GM12878 (cell line): Measurements from ENCODE around the gene ANKRD55. TPM values are rescaled to one million over a fixed set of nuclear protein-coding genes. Genes with fewer than 3 reads are reported as not detected.

Experiments
- CEBPB ChIP-seq, 2 experiments: fragments of 150-350 bp in 1 of 2; IDR thresholded peaks; 2 replicates each; pipeline ENCODE4 v1.6.1; 2012 to 2014; ENCODE audit warnings: low read depth in 2 of 2, low read length in 2 of 2, borderline replicate concordance in 1 of 2, inconsistent platforms in 1 of 2
- CHD1 ChIP-seq: IDR thresholded peaks from 2 replicates; pipeline ENCODE4 v1.6.1; 2012; ENCODE audit warnings: low read depth, low read length, improper control_type of control experiment
- CREM ChIP-seq: IDR thresholded peaks from 2 replicates; pipeline ENCODE4 v1.6.1; 2014; ENCODE audit warnings: antibody characterized with exemption, low read depth
- DPF2 ChIP-seq: fragments of 450-650 bp; IDR thresholded peaks from 2 replicates; pipeline ENCODE4 v1.6.1; 2017; ENCODE audit warnings: mild to moderate bottlenecking
- E2F8 ChIP-seq: fragments of 450-650 bp; IDR thresholded peaks from 2 replicates; pipeline ENCODE4 v1.6.1; 2018; ENCODE audit warnings: mild to moderate bottlenecking, low read depth, moderate library complexity; ENCODE audit not compliant: partially characterized antibody
- E4F1 ChIP-seq: fragments of 450-650 bp; IDR thresholded peaks from 2 replicates; pipeline ENCODE4 v1.6.1; 2018; ENCODE audit warnings: borderline replicate concordance, mild to moderate bottlenecking; ENCODE audit not compliant: partially characterized antibody
- EGR1 ChIP-seq, 2 experiments: IDR thresholded peaks; 1 replicate in 1 of 2; 2 replicates in 1 of 2; pipeline ENCODE4 v1.6.1; 2011 to 2012; ENCODE audit warnings: low read depth in 2 of 2, low read length in 2 of 2, borderline replicate concordance in 1 of 2, mild to moderate bottlenecking in 1 of 2, moderate library complexity in 1 of 2
- MEF2B ChIP-seq: fragments of 450-650 bp; IDR thresholded peaks from 2 replicates; pipeline ENCODE4 v1.6.1; 2018; ENCODE audit warnings: mild to moderate bottlenecking, moderate library complexity; ENCODE audit not compliant: partially characterized antibody, poor library complexity, severe bottlenecking
- MYC ChIP-seq: IDR thresholded peaks from 2 replicates; pipeline ENCODE4 v1.6.1; 2011; ENCODE audit warnings: mild to moderate bottlenecking, low read length, moderate library complexity, inconsistent platforms; ENCODE audit not compliant: insufficient read depth, insufficient replicate concordance, insufficient read length, severe bottlenecking
- NBN ChIP-seq: fragments of 450-650 bp; IDR thresholded peaks from 2 replicates; pipeline ENCODE4 v1.6.1; 2016
- NFYB ChIP-seq: IDR thresholded peaks from 2 replicates; pipeline ENCODE4 v1.6.1; 2011; ENCODE audit warnings: low read depth, mild to moderate bottlenecking, low read length, improper control_type of control experiment, moderate library complexity; ENCODE audit not compliant: insufficient read depth
- RAD51 ChIP-seq: fragments of 450-650 bp; IDR thresholded peaks from 2 replicates; pipeline ENCODE4 v1.6.1; 2016; ENCODE audit warnings: moderate library complexity, mild to moderate bottlenecking, inconsistent platforms
- SRF ChIP-seq, 2 experiments: IDR thresholded peaks; 2 replicates each; pipeline ENCODE4 v1.6.1; 2011; ENCODE audit warnings: low read depth in 2 of 2, low read length in 2 of 2, mild to moderate bottlenecking in 1 of 2, moderate library complexity in 1 of 2
- USF2 ChIP-seq: IDR thresholded peaks from 2 replicates; pipeline ENCODE4 v1.6.1; 2011; ENCODE audit warnings: low read depth, low read length, improper control_type of control experiment, borderline replicate concordance
- ZBED1 ChIP-seq: IDR thresholded peaks from 2 replicates; pipeline ENCODE4 v1.6.1; 2016; ENCODE audit warnings: borderline replicate concordance
- ZBTB11 ChIP-seq: fragments of 450-650 bp; formaldehyde crosslinking; IDR thresholded peaks from 2 replicates; pipeline ENCODE4 v1.5.0; 2022; ENCODE audit warnings: mild to moderate bottlenecking, missing genetic modification characterization
- ZNF207 ChIP-seq: fragments of 450-650 bp; IDR thresholded peaks from 2 replicates; pipeline ENCODE4 v1.6.1; 2014; ENCODE audit warnings: antibody characterized with exemption, mild to moderate bottlenecking, borderline replicate concordance
- polyA plus RNA-seq, 11 experiments: library from polyadenylated mRNA; depleted of rRNA in 4 of 11; unstranded in 6 of 11; stranded (reverse) in 5 of 11; fragments of >200 nt; fragmentation: Nextera tagmentation in 4 of 11; fragmentation: Illumina TruSeq in 1 of 11; extraction: Ambion mirVana in 4 of 11; extraction: Trizol in 1 of 11; gene quantifications; 1 replicate in 1 of 11; 2 replicates in 10 of 11; pipeline versions ENCODE4 v1.2.1 to v1.2.3, GENCODE V29; 2011 to 2016; ENCODE audit warnings: inconsistent platforms in 2 of 11, missing spikeins in 2 of 11, low read depth in 1 of 11
- total RNA-seq, 4 experiments: library from RNA; depleted of rRNA in 3 of 4; stranded (reverse); fragments of >200 nt in 3 of 4; fragmentation: Illumina TruSeq in 1 of 4; extraction: Trizol in 1 of 4; gene quantifications; 2 replicates each; pipeline versions ENCODE4 v1.2.1 to v1.2.3, GENCODE V29; 2013 to 2021
- TF ChIP-seq, protein P1 (sequence below): IDR thresholded peaks from 2 replicates; pipeline ENCODE4 v1.6.1; 2011; ENCODE audit warnings: borderline replicate concordance, low read depth, mild to moderate bottlenecking, moderate library complexity, low read length; ENCODE audit not compliant: insufficient read depth, poor library complexity, severe bottlenecking

The ANKRD55 gene
- total and polyA plus RNA-seq, 10 of the 15 experiments (the other 5 are each of a cell fraction or from before 2014, with no cell fraction given): 0.04 TPM; not detected in 9

DNA sequence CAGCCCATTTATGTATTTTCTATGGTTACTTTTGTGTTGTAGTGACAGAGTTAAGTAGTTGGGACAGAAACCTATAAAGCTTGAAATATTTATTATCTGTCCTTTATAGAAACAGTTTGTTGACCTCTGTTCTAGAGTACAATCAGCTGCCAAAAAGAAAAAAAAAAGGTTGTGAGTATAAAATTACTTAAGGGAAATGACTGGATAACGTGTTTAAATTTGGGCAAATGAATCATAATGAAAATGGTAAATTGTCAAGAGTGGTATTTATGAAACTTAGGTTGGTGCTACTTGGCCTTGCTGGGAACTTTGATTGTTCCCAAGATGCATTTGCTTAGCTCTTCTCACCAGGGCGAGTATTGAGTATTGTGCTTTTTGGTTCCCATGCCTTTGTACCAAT, 168.1 kb downstream of the ANKRD55 start (continued):
- TF ChIP-seq ZBTB11 (CRISPR knock-in tag) (no peak), NBN (no peak), CREM (no peak; the same call in 1 of the 2 replicates), CHD1 (no peak), MEF2B (peak; percentile 95), MYC (no peak), USF2 (no peak), SRF (IDR thresholded peaks at IDR 0.05; ENCODE audit: low read depth in 2 of 2, low read length in 2 of 2) (no peak), CEBPB (IDR thresholded peaks at IDR 0.05; ENCODE audit: borderline replicate concordance in 1 of 2, low read depth in 2 of 2, low read length in 2 of 2) (0 out of 4 replicates have a peak, but pooled peaks of 1 of the 2 experiments have one; percentile 22), DPF2 (peak; percentile 53; the same call in 1 of the 2 replicates), E4F1 (no peak), NFYB (no peak), ZNF207 (no peak), EGR1 (IDR thresholded peaks at IDR 0.05; ENCODE audit: borderline replicate concordance in 1 of 2, low read depth in 2 of 2, low read length in 2 of 2) (no peak), E2F8 (no peak), RAD51 (no peak), ZBED1 (no peak)
- TF ChIP-seq, protein P1, sequence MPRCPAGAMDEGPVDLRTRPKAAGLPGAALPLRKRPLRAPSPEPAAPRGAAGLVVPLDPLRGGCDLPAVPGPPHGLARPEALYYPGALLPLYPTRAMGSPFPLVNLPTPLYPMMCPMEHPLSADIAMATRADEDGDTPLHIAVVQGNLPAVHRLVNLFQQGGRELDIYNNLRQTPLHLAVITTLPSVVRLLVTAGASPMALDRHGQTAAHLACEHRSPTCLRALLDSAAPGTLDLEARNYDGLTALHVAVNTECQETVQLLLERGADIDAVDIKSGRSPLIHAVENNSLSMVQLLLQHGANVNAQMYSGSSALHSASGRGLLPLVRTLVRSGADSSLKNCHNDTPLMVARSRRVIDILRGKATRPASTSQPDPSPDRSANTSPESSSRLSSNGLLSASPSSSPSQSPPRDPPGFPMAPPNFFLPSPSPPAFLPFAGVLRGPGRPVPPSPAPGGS: peak; percentile 85
